ENCODE data around the gene OVCH2. TPM values are rescaled to one million over a fixed set of nuclear protein-coding genes. Genes with fewer than 3 reads are reported as not detected.

The OVCH2 gene
- polyA plus RNA-seq, 3 donors = not detected

GRCh38 chr11:7675631-7676030 is 30.6 kb downstream of the OVCH2 start:
- no peak overlapping the region for H3K27ac Mint-ChIP-seq
- no peaks in the 10 kb centered on the region for H3K36me3 ChIP-seq (replicated peaks in 1 of 2; ENCODE audit: control insufficient read depth in 1 of 2, insufficient read depth in 2 of 2, low read length in 2 of 2)
- H3K27me3 Mint-ChIP-seq (ENCODE audit: low read depth in 3 of 3) = peaks cover 41 to 68% (median 48%) of the 10 kb centered on the region in 3 donors
- no peak overlapping the region for H3K4me3 ChIP-seq (replicated peaks in 1 of 3; ENCODE audit: low read depth in 2 of 3, low read length in 3 of 3)
- H3K4me3 Mint-ChIP-seq = peak overlapping the region in 1 of 2 donors; percentile 76
- no peaks in the 10 kb centered on the region for H4K20me1 ChIP-seq (ENCODE audit: insufficient read depth, low read length)
- no peaks in the 10 kb centered on the region for H3K79me2 ChIP-seq (ENCODE audit: insufficient read depth, low read length)
- H3K4me2 ChIP-seq (replicated peaks; ENCODE audit: extremely low read depth, low read length, poor library complexity, severe bottlenecking) = no peak overlapping the region
- H3K9me3 ChIP-seq (replicated peaks in 1 of 2; ENCODE audit: control insufficient read depth in 1 of 2, insufficient read depth in 1 of 2, low read length in 2 of 2) = peaks cover 16 to 54% of the 10 kb centered on the region in 2 donors
- peaks cover 40% of the 10 kb centered on the region for H3K4me1 Mint-ChIP-seq
- intact Hi-C loops (cut with micrococcal nuclease) = loop anchor here in 1 of 2 donors (5.0 kb wide), 1 partner anchor 178 kb away; no protein-coding TSS in a partner anchor
- no peak overlapping the region for H3K27ac ChIP-seq (ENCODE audit: low read depth in 1 of 2, low read length in 2 of 2)
- peaks cover 14 to 58% (median 39%) of the 10 kb centered on the region in 7 donors for H3K9me3 Mint-ChIP-seq
- DNase-seq = no peak
- no CpG with 5 or more reads among the region's 3 CpGs for WGBS (ENCODE audit: insufficient coverage)
- H3K4me1 ChIP-seq (ENCODE audit: control insufficient read depth in 1 of 2, insufficient read depth in 2 of 2, low read length in 2 of 2) = peaks cover 20 to 27% of the 10 kb centered on the region in 2 donors
- peaks cover 11 to 21% of the 10 kb centered on the region in 2 donors for H3K36me3 Mint-ChIP-seq
- H2AFZ ChIP-seq (ENCODE audit: insufficient read depth, low read depth, low read length, poor library complexity, severe bottlenecking) = no peak overlapping the region
- peaks cover 28 to 44% of the 10 kb centered on the region in 2 donors for H3K27me3 ChIP-seq (ENCODE audit: control insufficient read depth in 2 of 2, insufficient read depth in 2 of 2, low read length in 2 of 2)
- TF ChIP-seq CTCF (IDR thresholded peaks at IDR 0.05) = no peak
- no peak overlapping the region for H3K9ac ChIP-seq (ENCODE audit: insufficient read depth, low read length, poor library complexity, severe bottlenecking)

- peak overlapping the region in 3 of 7 donors; percentile 30 to 63 (median 53) for H3K27ac Mint-ChIP-seq
- H3K36me3 Mint-ChIP-seq = peaks cover 13 to 21% of the 10 kb centered on the region in 2 donors
- Histone ChIP-seq H4K20me1 (ENCODE audit: insufficient read depth, low read length) (no peaks in the 10 kb centered on the region), H3K9ac (ENCODE audit: insufficient read depth, low read length, poor library complexity, severe bottlenecking) (peak overlapping the region; percentile 27), H3K36me3 (replicated peaks in 1 of 2; ENCODE audit: control insufficient read depth in 1 of 2, insufficient read depth in 2 of 2, low read length in 2 of 2) (no peaks in the 10 kb centered on the region), H3K4me1 (ENCODE audit: control insufficient read depth in 1 of 2, insufficient read depth in 2 of 2, low read length in 2 of 2) (peaks cover 28 to 34% of the 10 kb centered on the region in 2 donors), H3K9me3 (replicated peaks in 1 of 2; ENCODE audit: control insufficient read depth in 1 of 2, insufficient read depth in 1 of 2, low read length in 2 of 2) (peaks cover 16 to 54% of the 10 kb centered on the region in 2 donors), H3K79me2 (ENCODE audit: insufficient read depth, low read length) (no peaks in the 10 kb centered on the region), H3K4me3 (replicated peaks in 1 of 3; ENCODE audit: low read depth in 2 of 3, low read length in 3 of 3) (peak overlapping the region; percentile 21 to 67 (median 23)), H3K27ac (ENCODE audit: low read depth in 1 of 2, low read length in 2 of 2) (no peak overlapping the region), H2AFZ (ENCODE audit: insufficient read depth, low read depth, low read length, poor library complexity, severe bottlenecking) (peak overlapping the region; percentile 75), H3K27me3 (ENCODE audit: control insufficient read depth in 2 of 2, insufficient read depth in 2 of 2, low read length in 2 of 2) (peaks cover 25 to 41% of the 10 kb centered on the region in 2 donors), H3K4me2 (replicated peaks; ENCODE audit: extremely low read depth, low read length, poor library complexity, severe bottlenecking) (peak overlapping the region; percentile 76)
- 6% methylated on average over 69 of the region's 72 CpGs for WGBS (ENCODE audit: insufficient coverage)
- H3K9me3 Mint-ChIP-seq = peaks cover 11 to 48% (median 35%) of the 10 kb centered on the region in 7 donors
- peaks cover 46% of the 10 kb centered on the region for H3K4me1 Mint-ChIP-seq
- TF ChIP-seq CTCF (IDR thresholded peaks at IDR 0.05) = no peak
- H3K4me3 Mint-ChIP-seq = peak overlapping the region; percentile 76 to 86
- DNase-seq = no peak
- intact Hi-C loops (cut with micrococcal nuclease) = no loop called here
- peaks cover 42 to 56% (median 48%) of the 10 kb centered on the region in 3 donors for H3K27me3 Mint-ChIP-seq (ENCODE audit: low read depth in 3 of 3)
Measured at GRCh38 chr11:7673724-7674434, 32.4 kb downstream of the OVCH2 start.

Data from CD14-positive monocyte (primary cell).